Activated gamma-delta T cell treated with anti-CD3 and anti-CD28 coated beads, Interleukin-2, amount 50 U/mL, for 16 hours (primary cell): Measurements from ENCODE around the gene KPNB1.

Experiments used
- DNase-seq: peaks from one replicate; pipeline ENCODE4 v3.0.0-alpha.2; 2020; ENCODE audit warnings: low read depth

Gene KPNB1

DNA sequence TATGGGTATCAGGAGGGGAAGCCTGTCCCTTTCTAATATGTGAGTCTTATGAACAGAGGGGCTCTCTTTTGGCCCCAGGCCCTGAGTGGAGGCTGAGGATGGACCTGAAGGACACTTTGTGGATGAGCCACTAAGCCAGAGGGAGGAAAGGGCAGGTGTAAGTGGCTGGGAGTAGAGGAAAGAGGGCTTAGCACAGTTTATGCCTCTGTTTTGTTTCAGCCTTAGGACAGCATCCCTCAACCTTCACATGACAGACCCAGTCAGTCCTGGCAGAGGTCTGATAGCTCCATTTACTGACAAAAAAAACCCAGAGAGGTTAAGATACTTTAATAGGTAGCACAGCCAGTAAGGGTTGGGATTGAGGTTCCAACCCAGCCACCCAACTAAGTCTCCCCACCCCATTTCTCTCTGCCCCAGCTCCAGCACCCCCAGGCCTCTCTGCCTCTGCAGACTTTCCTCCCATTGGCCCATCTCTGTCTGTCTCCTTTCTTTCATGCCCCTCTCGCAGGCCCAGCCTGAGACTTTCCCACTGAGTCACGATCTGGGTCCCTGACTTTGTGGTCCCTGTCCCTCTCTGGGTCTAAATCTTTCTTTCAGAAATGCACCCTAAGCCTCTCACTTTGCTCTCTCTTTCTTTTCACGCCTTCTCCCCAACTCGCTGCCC is 78.6 kb downstream of the KPNB1 start:
- DNase-seq, result no peak

- no peak for DNase-seq
Observed at GRCh38 chr17:47729476-47729875, 79.8 kb downstream of the KPNB1 start.

- no peak for DNase-seq
Observed at GRCh38 chr17:47730681-47731080, 81.0 kb downstream of the KPNB1 start.

GRCh38 chr17:47731396-47731795 is 81.7 kb downstream of the KPNB1 start:
- DNase-seq, result no peak

DNA sequence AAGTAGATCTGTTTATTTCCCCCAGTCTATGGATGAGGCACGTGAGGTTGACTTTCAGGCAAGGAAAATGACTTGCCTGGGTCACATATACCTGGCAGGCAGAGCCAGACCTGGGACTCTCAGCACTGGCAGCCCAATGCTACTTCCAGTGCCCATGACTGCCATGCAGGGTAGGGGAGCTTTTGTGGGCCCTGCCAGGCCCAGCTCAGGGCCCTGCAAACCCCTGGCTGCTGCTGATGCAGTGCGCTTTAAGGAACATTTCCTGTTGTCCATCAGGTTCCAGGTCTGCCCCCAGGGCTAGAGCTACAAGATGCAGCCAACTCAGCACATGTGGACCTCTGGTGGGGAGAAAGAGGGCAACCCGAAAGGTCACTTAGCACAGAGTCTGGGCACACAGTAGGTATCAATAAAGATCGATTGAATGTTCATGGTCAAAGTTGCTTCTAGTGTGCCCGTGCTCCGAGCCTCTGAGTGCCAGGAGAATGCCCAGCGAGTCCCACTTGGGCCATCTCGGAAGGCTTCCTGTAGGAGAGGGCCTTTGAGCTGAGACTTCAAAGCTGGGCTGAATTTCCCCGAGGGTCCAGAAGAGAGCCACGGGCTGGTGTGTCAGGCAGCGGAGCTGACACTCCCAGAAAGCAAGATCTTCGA is 82.8 kb downstream of the KPNB1 start:
- no peak for DNase-seq

DNA sequence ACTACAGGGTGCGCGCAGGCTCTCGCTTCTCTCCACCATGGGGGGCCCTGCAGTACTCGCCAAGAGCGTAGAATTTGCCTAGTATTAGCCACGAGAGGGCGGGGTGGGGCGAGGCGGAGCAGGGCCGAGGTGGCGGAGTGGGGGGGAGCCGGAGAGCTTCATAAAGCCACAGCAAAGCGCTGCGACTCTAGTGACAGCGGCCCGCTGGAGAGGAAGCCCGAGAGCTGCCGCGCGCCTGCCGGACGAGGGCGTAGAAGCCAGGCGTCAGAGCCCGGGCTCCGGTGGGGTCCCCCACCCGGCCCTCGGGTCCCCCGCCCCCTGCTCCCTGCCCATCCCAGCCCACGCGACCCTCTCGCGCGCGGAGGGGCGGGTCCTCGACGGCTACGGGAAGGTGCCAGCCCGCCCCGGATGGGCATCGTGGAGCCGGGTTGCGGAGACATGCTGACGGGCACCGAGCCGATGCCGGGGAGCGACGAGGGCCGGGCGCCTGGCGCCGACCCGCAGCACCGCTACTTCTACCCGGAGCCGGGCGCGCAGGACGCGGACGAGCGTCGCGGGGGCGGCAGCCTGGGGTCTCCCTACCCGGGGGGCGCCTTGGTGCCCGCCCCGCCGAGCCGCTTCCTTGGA is 83.4 kb downstream of the KPNB1 start, which contains the start of gene TBX21:
TBX21 (plus strand) TSS at position 190 of the 627 bp plus-strand sequence; CDS start at position 409, 219 bp downstream.
- peak; percentile 93 for DNase-seq

DNA sequence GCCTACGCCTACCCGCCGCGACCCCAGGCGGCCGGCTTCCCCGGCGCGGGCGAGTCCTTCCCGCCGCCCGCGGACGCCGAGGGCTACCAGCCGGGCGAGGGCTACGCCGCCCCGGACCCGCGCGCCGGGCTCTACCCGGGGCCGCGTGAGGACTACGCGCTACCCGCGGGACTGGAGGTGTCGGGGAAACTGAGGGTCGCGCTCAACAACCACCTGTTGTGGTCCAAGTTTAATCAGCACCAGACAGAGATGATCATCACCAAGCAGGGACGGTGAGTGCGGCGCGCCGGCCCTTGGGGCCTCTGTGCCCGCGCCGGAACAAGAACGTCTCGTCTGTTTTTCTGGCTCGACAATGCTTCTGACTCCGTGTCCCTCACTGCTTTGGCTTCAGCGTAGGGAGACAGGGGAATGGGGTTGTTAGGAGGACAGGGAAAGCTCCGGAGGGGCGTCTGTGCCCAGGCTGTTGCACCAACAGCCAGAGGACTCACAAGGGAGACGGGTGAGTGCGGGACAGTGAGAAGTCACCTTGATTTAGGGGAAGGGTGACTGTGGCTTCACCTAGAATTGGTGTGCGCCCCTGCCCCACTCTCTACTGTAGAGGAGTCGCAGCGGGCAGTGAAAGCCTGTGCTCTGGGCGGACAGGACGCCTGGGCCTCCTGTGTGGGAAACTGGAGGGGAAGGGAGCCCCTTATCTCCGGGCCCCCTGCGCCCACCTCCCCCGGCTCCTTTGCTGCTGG is 84.1 kb downstream of the KPNB1 start:
- no peak for DNase-seq

GRCh38 chr17:47735139-47735464 is 85.4 kb downstream of the KPNB1 start:
- DNase-seq, result no peak
